Measurements from ENCODE around the gene GSTO2. TPM values are rescaled to one million over a fixed set of nuclear protein-coding genes. Genes with fewer than 3 reads are reported as not detected.

GSTO2 gene
- total RNA-seq, 4 donors from 2014 or later: 0.12 to 1.4 (median 0.54) TPM

DNA sequence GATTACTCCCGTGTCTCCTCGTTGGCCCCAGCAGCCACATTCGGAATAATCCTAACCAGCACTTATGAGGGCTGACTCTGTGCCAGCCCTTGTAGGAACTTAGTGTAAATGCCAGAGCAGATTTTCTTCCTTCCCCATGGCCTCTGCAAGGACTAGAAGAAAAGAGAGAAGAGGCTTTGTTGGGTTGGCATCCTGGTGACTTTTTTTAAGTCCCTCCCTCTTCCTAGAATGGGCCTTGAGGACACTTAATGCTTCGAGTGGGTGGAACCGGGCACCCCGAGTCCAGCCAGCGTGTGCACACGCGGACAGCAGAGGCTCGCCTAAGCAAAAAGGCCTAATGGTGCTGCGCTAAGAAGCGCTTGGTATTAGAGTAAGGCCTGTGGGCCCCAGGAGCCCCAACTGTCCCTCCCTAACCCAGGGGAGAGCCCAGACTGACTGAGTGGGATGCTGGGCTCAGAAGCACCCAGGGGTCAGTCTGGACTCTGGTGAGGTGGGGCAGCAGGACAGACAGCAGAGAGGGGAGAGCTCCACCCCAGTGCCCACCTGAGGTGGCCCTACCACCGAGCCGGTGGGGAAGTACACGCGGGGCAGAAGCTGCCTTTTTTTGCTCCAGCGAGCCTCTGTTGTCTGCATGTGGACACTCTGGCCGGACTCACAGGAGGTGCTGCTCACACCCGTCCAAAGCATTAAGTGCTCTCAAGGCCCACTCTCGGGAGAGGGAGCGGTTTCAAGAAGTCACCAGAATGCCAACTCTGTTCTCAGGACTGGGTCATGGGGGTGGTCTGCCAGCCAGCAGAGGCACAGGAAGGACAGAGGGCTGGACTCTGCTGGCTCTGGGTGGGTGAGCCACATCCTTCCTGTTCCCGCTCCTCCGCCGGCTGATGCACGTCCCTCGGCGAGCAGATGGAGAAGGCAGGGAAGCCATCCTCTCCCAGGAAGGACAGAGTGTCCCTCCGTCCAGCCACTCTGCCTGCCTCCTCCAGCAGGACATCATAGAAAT, 56.8 kb downstream of the GSTO2 start:
- ATAC-seq (ENCODE audit: low FRiP score) (no peak), DNase-seq (ENCODE audit: low spot score) (no peak)
- TF ChIP-seq CTCF (IDR thresholded peaks at IDR 0.05): no peak

GRCh38 chr10:104326991-104327610, 58.1 kb downstream of the GSTO2 start:
- TF ChIP-seq CTCF (IDR thresholded peaks at IDR 0.05): no peak
- no peak for ATAC-seq (ENCODE audit: low FRiP score)
- no peak for DNase-seq (ENCODE audit: low spot score)

DNA sequence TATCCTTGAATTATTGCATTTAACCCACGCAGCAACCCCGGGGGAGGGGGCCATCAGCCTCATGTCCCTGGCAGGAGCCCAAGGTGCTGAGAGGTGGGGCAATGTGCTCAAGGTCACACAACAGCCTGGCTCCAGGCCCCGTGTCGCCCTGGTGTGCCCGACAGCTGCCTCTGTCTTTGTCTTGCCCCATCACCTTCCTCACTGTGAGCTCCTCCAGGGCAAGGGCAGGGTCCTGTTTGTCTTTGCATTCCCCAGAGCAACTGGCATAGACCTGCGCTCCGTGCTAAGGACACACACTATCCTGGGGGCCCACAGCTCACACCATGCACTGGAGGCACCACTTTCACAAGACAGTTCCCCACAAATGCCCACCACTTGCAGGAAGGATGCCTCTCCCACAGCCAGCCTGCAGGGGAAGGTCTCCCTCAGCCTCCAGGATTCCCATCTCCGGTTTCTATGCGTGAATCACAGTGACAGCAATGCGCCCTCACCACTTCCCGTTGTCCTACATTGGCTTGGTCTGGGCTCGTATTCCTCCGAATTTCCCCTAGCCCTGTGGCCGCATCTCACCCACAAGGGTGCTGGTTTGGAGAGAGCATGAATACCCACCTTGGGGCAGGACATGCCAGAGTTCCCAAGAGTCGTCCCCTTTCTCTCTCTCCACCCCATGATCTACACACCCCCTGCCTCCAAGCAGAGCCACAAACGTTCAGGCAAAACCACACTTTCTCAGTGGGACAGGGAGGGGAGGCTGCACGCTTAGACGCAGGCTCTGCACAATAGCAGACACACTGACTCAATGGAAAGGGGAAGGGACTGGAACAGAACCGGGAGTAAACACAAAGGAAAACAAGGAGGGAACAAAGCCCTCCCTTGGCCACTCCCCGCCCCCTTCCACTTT, 59.0 kb downstream of the GSTO2 start:
- TF ChIP-seq CTCF (IDR thresholded peaks at IDR 0.05): no peak
- DNase-seq (ENCODE audit: low spot score) (no peak), ATAC-seq (ENCODE audit: low FRiP score) (no peak)

- ATAC-seq (ENCODE audit: low FRiP score) (no peak), DNase-seq (ENCODE audit: low spot score) (no peak)
- TF ChIP-seq CTCF (IDR thresholded peaks at IDR 0.05): no peak
Measured at GRCh38 chr10:104328646-104328895, 59.6 kb downstream of the GSTO2 start.

- TF ChIP-seq CTCF (IDR thresholded peaks at IDR 0.05): no peak
- DNase-seq (ENCODE audit: low spot score): no peak
- peak; percentile 88 for ATAC-seq (ENCODE audit: low FRiP score)
Measured at GRCh38 chr10:104328896-104329710, 60.1 kb downstream of the GSTO2 start.

DNA sequence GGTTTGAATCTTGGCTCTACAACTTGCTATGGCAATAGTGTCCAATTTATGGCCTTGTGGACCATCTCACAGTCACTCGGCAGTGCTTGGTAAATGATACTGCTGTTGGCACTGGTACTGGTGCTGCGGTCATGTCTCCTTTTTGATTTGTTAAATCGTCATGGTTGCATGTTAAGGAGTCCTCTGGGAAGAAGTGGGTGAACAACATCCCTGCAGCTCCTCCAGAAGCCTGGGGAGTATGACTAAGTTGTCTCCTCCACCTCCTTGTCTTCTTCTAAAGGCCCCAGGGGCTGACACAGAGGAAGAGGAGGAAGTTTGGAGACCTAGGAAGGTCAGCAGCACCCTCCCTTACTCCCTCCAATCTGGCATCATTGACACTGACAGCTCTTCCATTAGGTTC, 60.8 kb downstream of the GSTO2 start:
- peak; percentile 11 for ATAC-seq (ENCODE audit: low FRiP score)
- DNase-seq (ENCODE audit: low spot score): no peak

More for the DNA sequence above, 60.8 kb downstream of the GSTO2 start:
- no peak for TF ChIP-seq CTCF (IDR thresholded peaks at IDR 0.05)

All from omental fat pad (tissue), 4 donors.